HCT116 (cell line): Measurements from ENCODE around the gene TMEM131. TPM values are rescaled to one million over a fixed set of nuclear protein-coding genes. Genes with fewer than 3 reads are reported as not detected.

Experiments
- ATAC-seq: fragments of 200-7000 bp; cut with Tn5 transposase; 2 replicates; pipeline ENCODE4 v1.9.1; 2020; ENCODE audit warnings: mild to moderate bottlenecking, moderate library complexity
- BruUV-seq: library from RNA; stranded (reverse); fragments of 400-500 nt; replicated peaks from 2 replicates; lab custom pipeline; 2021; lab: Mats Ljungman, UMichigan
- CTCF ChIA-PET: fragments of 300-600 bp; sonication (Branson Sonifier 250); formaldehyde crosslinking; loops from one replicate; lab custom pipeline; 2021; ENCODE audit warnings: antibody characterized with exemption; lab: Charles Lee
- POLR2A ChIA-PET: fragments of 300-600, 350-600 bp; sonication (Branson Sonifier 250); formaldehyde crosslinking; loops from one replicate; lab custom pipeline; 2021; ENCODE audit warnings: antibody characterized with exemption; lab: Charles Lee
- RAD21 ChIA-PET, 2 experiments: fragments of 300-600 bp; sonication (Branson Sonifier 250); formaldehyde crosslinking; loops; one replicate each; lab custom pipeline; 2023; ENCODE audit warnings: low total read pairs in 2 of 2; ENCODE audit not compliant: uncharacterized antibody in 2 of 2, unreplicated experiment in 2 of 2, low non-redundant PET in 1 of 2; lab: Charles Lee
- DNase-seq: peaks from one replicate; pipeline ENCODE4 v3.0.0-alpha.2; 2010; ENCODE audit warnings: low read depth, low spot score
- H2AFZ ChIP-seq: fragments of 200-600 bp; shearing (Covaris generic), sonication (generic); 2 replicates; pipeline ENCODE4 v1.6.1; 2017; ENCODE audit warnings: low read depth, mixed run types, mixed read lengths, antibody characterized with exemption, low read length; ENCODE audit not compliant: poor library complexity, severe bottlenecking
- H3K27ac ChIP-seq: 2 replicates; pipeline ENCODE4 v1.5.1; 2012; ENCODE audit warnings: low read depth, low read length
- H3K27me3 ChIP-seq: fragments of 200-600 bp; sonication (generic); 2 replicates; pipeline ENCODE4 v1.6.1; 2016; ENCODE audit warnings: mixed run types, low read length, mixed read lengths; ENCODE audit not compliant: insufficient read depth
- H3K36me3 ChIP-seq, 2 experiments: fragments of 200-500 bp in 1 of 2; fragments of 200-600 bp in 1 of 2; sonication (Bioruptor generic) in 1 of 2; sonication (generic) in 1 of 2; 2 replicates each; pipeline versions ENCODE4 v1.5.1 to v1.6.1; 2014 to 2016; ENCODE audit warnings: low read length in 2 of 2, inconsistent platforms in 1 of 2, mixed read lengths in 1 of 2, mixed run types in 1 of 2; ENCODE audit not compliant: insufficient read depth in 2 of 2, control insufficient read depth in 1 of 2
- H3K4me1 ChIP-seq, 2 experiments: fragments of 200-600 bp in 1 of 2; sonication (generic) in 1 of 2; 2 replicates each; pipeline versions ENCODE4 v1.5.1 to v1.6.1; 2012 to 2017; ENCODE audit warnings: low read length in 2 of 2, inconsistent platforms in 1 of 2, mild to moderate bottlenecking in 1 of 2, mixed read lengths in 1 of 2, mixed run types in 1 of 2, moderate library complexity in 1 of 2; ENCODE audit not compliant: insufficient read depth in 2 of 2, control insufficient read depth in 1 of 2
- H3K4me2 ChIP-seq: fragments of 200-600 bp; sonication (generic); 2 replicates; pipeline ENCODE4 v1.6.1; 2017; ENCODE audit warnings: mixed run types, low read length, mixed read lengths
- H3K4me3 ChIP-seq, 2 experiments: fragments of 200-600 bp in 1 of 2; sonication (generic) in 1 of 2; replicated peaks in 1 of 2; 2 replicates each; pipeline ENCODE4 v1.5.1; 2011 to 2016; ENCODE audit warnings: low read length in 2 of 2, control low read depth in 1 of 2, low read depth in 1 of 2, mild to moderate bottlenecking in 1 of 2, mixed read lengths in 1 of 2, mixed run types in 1 of 2
- H3K79me2 ChIP-seq: fragments of 200-600 bp; sonication (generic); 2 replicates; pipeline ENCODE4 v1.6.1; 2017; ENCODE audit warnings: mild to moderate bottlenecking, mixed run types, low read length, moderate library complexity, mixed read lengths; ENCODE audit not compliant: insufficient read depth
- H3K9ac ChIP-seq: fragments of 200-600 bp; sonication (generic); 2 replicates; pipeline ENCODE4 v1.6.1; 2016; ENCODE audit warnings: low read length, mixed read lengths
- H3K9me2 ChIP-seq: fragments of 200-600 bp; sonication (generic), shearing (Covaris generic); 2 replicates; pipeline ENCODE4 v1.6.1; 2017; ENCODE audit warnings: mixed run types, mild to moderate bottlenecking, moderate library complexity; ENCODE audit not compliant: insufficient read depth
- H3K9me3 ChIP-seq, 2 experiments: fragments of 200-500 bp in 1 of 2; fragments of 200-600 bp in 1 of 2; sonication (Bioruptor generic) in 1 of 2; sonication (generic) in 1 of 2; 2 replicates each; pipeline ENCODE4 v1.6.1; 2014 to 2017; ENCODE audit warnings: low read length in 2 of 2, mixed read lengths in 2 of 2, inconsistent platforms in 1 of 2, low read depth in 1 of 2, mild to moderate bottlenecking in 1 of 2, mixed run types in 1 of 2, moderate library complexity in 1 of 2; ENCODE audit not compliant: control insufficient read depth in 1 of 2, insufficient read depth in 1 of 2
- H4K20me1 ChIP-seq: fragments of 200-600 bp; sonication (generic), shearing (Covaris generic); 2 replicates; pipeline ENCODE4 v1.6.1; 2017; ENCODE audit warnings: mixed run types, mild to moderate bottlenecking, moderate library complexity; ENCODE audit not compliant: insufficient read depth
- ATF3 ChIP-seq: IDR thresholded peaks from 2 replicates; pipeline ENCODE4 v1.6.1; 2012
- CBX3 ChIP-seq: IDR thresholded peaks from 2 replicates; pipeline ENCODE4 v1.6.1; 2012; ENCODE audit warnings: low read depth
- CEBPB ChIP-seq: IDR thresholded peaks from 2 replicates; pipeline ENCODE4 v1.6.1; 2012; ENCODE audit warnings: low read depth
- EGR1 ChIP-seq: IDR thresholded peaks from 2 replicates; pipeline ENCODE4 v1.6.1; 2012; ENCODE audit warnings: low read depth
- ELF1 ChIP-seq: IDR thresholded peaks from 2 replicates; pipeline ENCODE4 v1.6.1; 2012; ENCODE audit warnings: low read depth, borderline replicate concordance
- EZH2 ChIP-seq: fragments of 200-600 bp; sonication (generic); IDR thresholded peaks from 2 replicates; pipeline ENCODE4 v1.6.1; 2017; ENCODE audit warnings: antibody characterized with exemption, mixed run types
- EZH2phosphoT487 ChIP-seq: fragments of 200-600 bp; IDR thresholded peaks from 2 replicates; pipeline ENCODE4 v1.6.1; 2018; ENCODE audit warnings: antibody characterized with exemption, borderline replicate concordance
- FOSL1 ChIP-seq: IDR thresholded peaks from 2 replicates; pipeline ENCODE4 v1.6.1; 2012; ENCODE audit warnings: low read depth
- JUND ChIP-seq: IDR thresholded peaks from 2 replicates; pipeline ENCODE4 v1.6.1; 2012
- POLR2A ChIP-seq: IDR thresholded peaks from 2 replicates; pipeline ENCODE4 v1.7.0; 2011; ENCODE audit warnings: borderline replicate concordance; ENCODE audit not compliant: insufficient read depth, insufficient read length; ENCODE audit errors: extremely low read depth
- POLR2AphosphoS5 ChIP-seq: IDR thresholded peaks from 2 replicates; pipeline ENCODE4 v1.6.1; 2011; ENCODE audit warnings: mild to moderate bottlenecking, low read depth, low read length, moderate library complexity
- RAD21 ChIP-seq: IDR thresholded peaks from 2 replicates; pipeline ENCODE4 v1.6.1; 2012; ENCODE audit warnings: low read depth, mild to moderate bottlenecking
- SIN3A ChIP-seq: IDR thresholded peaks from 2 replicates; pipeline ENCODE4 v1.6.1; 2012; ENCODE audit warnings: low read depth
- SP1 ChIP-seq: IDR thresholded peaks from 2 replicates; pipeline ENCODE4 v1.6.1; 2012; ENCODE audit warnings: low read depth
- SRF ChIP-seq: IDR thresholded peaks from 2 replicates; pipeline ENCODE4 v1.6.1; 2012; ENCODE audit warnings: low read depth
- YY1 ChIP-seq: IDR thresholded peaks from 2 replicates; pipeline ENCODE4 v1.6.1; 2011; ENCODE audit warnings: low read length, low read depth, moderate library complexity, mild to moderate bottlenecking; ENCODE audit not compliant: insufficient replicate concordance; ENCODE audit errors: extremely low read depth
- ZBTB33 ChIP-seq: IDR thresholded peaks from 2 replicates; pipeline ENCODE4 v1.6.1; 2011; ENCODE audit warnings: mild to moderate bottlenecking, low read length, moderate library complexity; ENCODE audit not compliant: insufficient replicate concordance; ENCODE audit errors: extremely low read depth
- ZFX ChIP-seq: fragments of 450-650 bp; IDR thresholded peaks from 2 replicates; pipeline ENCODE4 v1.6.1; 2017
- ZNF274 ChIP-seq: fragments of 200-500 bp; sonication (Bioruptor generic); IDR thresholded peaks from 2 replicates; pipeline ENCODE4 v1.6.1; 2014; ENCODE audit warnings: mild to moderate bottlenecking, low read depth, low read length, inconsistent platforms
- intact Hi-C: fragments of 100-400 bp; cut with micrococcal nuclease; formaldehyde crosslinking; loops from 2 replicates; pipeline ENCODE4 v1.10.0; 2022
- total RNA-seq: library from RNA; stranded (reverse); gene quantifications from one replicate; pipeline ENCODE4 v1.2.1, GENCODE V29; 2021; ENCODE audit not compliant: unreplicated experiment

Gene TMEM131
- total RNA-seq, 1 experiment from 2014 or later, result 51.5 TPM

- Histone ChIP-seq H3K79me2 (peaks cover 99% of the 10 kb centered on the region), H3K4me3 (no peak overlapping the region), H4K20me1 (no peaks in the 10 kb centered on the region), H3K27me3 (no peaks in the 10 kb centered on the region), H3K36me3 (no peaks in the 10 kb centered on the region), H3K9me3 (no peaks in the 10 kb centered on the region), H3K4me2 (no peak overlapping the region), H3K27ac (no peak overlapping the region), H3K9ac (no peak overlapping the region), H3K9me2 (no peaks in the 10 kb centered on the region), H2AFZ (no peak overlapping the region), H3K4me1 (peaks cover 0 to 25% of the 10 kb centered on the region in 2 experiments; a peak in 3 of 4 replicates)
- intact Hi-C loops, result no loop called here
- BruUV-seq, result no TSS peak
- no peak for DNase-seq
- ChIA-PET RAD21 (no interaction called here), POLR2A (no interaction called here), CTCF (no interaction called here)
- ATAC-seq, result no peak
- TF ChIP-seq EZH2 (no peak), EZH2phosphoT487 (no peak), ZNF274 (no peak), SIN3A (no peak), ATF3 (no peak), SRF (no peak), SP1 (no peak), RAD21 (no peak), YY1 (no peak), ELF1 (no peak)
Measured at GRCh38 chr2:97948926-97949325, 46.8 kb downstream of the TMEM131 start.

- intact Hi-C loops, result no loop called here
- H3K36me3 ChIP-seq, result no peaks in the 10 kb centered on the region
- DNase-seq (no peak), ATAC-seq (no peak)
- no peak overlapping the region for H3K9ac ChIP-seq
- no peaks in the 10 kb centered on the region for H4K20me1 ChIP-seq
- H3K4me1 ChIP-seq, result peaks cover 0 to 7% of the 10 kb centered on the region in 2 experiments; a peak in 3 of 4 replicates
- CTCF ChIA-PET, result no interaction called here
- H3K9me3 ChIP-seq, result no peaks in the 10 kb centered on the region
- H3K27ac ChIP-seq, result no peak overlapping the region
- H3K4me2 ChIP-seq, result no peak overlapping the region
- peaks cover 89% of the 10 kb centered on the region for H3K79me2 ChIP-seq
- POLR2A ChIA-PET, result no interaction called here
- BruUV-seq, result no TSS peak
- no peak overlapping the region for H3K4me3 ChIP-seq
- H2AFZ ChIP-seq, result no peak overlapping the region
- RAD21 ChIA-PET, result no interaction called here
- H3K9me2 ChIP-seq, result no peaks in the 10 kb centered on the region
- H3K27me3 ChIP-seq, result no peaks in the 10 kb centered on the region
- no peak for TF ChIP-seq ATF3
- no peak for TF ChIP-seq ELF1
- TF ChIP-seq RAD21, result no peak
- TF ChIP-seq SRF, result no peak
- TF ChIP-seq EZH2, result no peak
- TF ChIP-seq FOSL1, result no peak
- no peak for TF ChIP-seq EGR1
- TF ChIP-seq ZBTB33, result no peak
- TF ChIP-seq CBX3, result no peak
- no peak for TF ChIP-seq POLR2AphosphoS5
- no peak for TF ChIP-seq ZNF274
- no peak for TF ChIP-seq JUND
- TF ChIP-seq EZH2phosphoT487, result no peak
- TF ChIP-seq CEBPB, result no peak
- TF ChIP-seq ZFX, result no peak
- TF ChIP-seq POLR2A, result no peak
- no peak for TF ChIP-seq SIN3A
Measured at GRCh38 chr2:97945791-97946190, 50.0 kb downstream of the TMEM131 start.
